ENCODE results near the gene RAB4B. TPM values are rescaled to one million over a fixed set of nuclear protein-coding genes. Genes with fewer than 3 reads are reported as not detected.
"Not testable (repeated sequence)": the region's sequence is repeated elsewhere in the genome, so short reads cannot be mapped to it uniquely, and the experiment has no call there.

RAB4B gene
- total RNA-seq, 1 donor = 13.8 TPM

DNA sequence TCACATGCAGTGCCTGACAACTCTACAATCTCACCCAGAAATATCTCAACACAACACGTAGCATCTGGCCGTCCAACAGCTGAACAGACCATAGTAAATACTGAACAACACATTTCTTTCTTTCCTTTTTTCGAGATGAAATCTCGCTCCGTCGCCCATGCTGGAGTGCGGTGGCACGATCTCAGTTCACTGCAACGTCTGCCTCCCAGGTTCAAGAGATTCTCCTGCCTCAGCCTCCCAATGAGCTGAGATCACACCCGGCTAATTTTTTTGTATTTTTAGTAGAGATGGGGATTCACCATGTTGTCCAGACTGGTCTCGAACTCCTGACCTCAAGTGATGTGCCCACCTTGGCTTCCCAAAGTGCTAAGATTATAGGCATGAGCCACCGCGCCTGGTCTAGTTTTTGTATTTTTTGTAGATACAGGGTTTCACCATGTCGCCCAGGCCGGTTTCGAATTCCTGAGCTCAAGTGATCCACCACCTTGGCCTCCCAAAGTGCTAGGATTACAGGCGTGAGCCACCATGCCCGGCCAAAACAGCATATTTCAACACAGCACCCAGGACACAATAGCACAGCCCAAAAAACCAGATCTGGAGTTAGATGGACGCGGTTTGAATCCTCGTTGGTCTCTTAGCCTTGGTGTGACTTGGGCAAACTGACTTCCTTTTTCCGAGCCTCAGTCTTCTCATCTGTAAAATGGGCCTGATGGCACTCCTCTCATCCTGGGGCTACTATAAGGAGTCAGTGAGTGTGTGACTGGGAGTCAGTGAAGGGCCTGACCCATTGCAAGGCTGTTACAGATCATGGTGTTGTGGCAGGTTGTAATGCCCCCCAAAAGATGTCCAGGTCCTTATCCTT lies 49.6 kb downstream of the RAB4B start:
- Histone ChIP-seq H2AFZ (ENCODE audit: low read length) (no peak overlapping the region), H3K4me3 (ENCODE audit: insufficient read depth, low read length) (no peak overlapping the region), H3K4me2 (ENCODE audit: insufficient read depth, low read length) (no peak overlapping the region), H3K27ac (ENCODE audit: low read depth, low read length) (no peak overlapping the region), H3K27me3 (ENCODE audit: insufficient read depth, low read length) (no peaks in the 10 kb centered on the region), H3K4me1 (ENCODE audit: insufficient read depth, low read length) (peaks cover 14% of the 10 kb centered on the region), H4K20me1 (ENCODE audit: insufficient read depth, low read length) (no peaks in the 10 kb centered on the region), H3K79me2 (ENCODE audit: insufficient read depth, low read length) (no peaks in the 10 kb centered on the region), H3K9me3 (ENCODE audit: low read depth, low read length) (no peaks in the 10 kb centered on the region), H3K36me3 (ENCODE audit: insufficient read depth, low read length) (peaks cover 7% of the 10 kb centered on the region)
- DNase-seq (ENCODE audit: insufficient read length, low spot score, missing footprints) = no peak
- TF ChIP-seq, protein P1, sequence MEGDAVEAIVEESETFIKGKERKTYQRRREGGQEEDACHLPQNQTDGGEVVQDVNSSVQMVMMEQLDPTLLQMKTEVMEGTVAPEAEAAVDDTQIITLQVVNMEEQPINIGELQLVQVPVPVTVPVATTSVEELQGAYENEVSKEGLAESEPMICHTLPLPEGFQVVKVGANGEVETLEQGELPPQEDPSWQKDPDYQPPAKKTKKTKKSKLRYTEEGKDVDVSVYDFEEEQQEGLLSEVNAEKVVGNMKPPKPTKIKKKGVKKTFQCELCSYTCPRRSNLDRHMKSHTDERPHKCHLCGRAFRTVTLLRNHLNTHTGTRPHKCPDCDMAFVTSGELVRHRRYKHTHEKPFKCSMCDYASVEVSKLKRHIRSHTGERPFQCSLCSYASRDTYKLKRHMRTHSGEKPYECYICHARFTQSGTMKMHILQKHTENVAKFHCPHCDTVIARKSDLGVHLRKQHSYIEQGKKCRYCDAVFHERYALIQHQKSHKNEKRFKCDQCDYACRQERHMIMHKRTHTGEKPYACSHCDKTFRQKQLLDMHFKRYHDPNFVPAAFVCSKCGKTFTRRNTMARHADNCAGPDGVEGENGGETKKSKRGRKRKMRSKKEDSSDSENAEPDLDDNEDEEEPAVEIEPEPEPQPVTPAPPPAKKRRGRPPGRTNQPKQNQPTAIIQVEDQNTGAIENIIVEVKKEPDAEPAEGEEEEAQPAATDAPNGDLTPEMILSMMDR (IDR thresholded peaks at IDR 0.05; ENCODE audit: extremely low read depth, low read depth, low read length) = no peak

DNA sequence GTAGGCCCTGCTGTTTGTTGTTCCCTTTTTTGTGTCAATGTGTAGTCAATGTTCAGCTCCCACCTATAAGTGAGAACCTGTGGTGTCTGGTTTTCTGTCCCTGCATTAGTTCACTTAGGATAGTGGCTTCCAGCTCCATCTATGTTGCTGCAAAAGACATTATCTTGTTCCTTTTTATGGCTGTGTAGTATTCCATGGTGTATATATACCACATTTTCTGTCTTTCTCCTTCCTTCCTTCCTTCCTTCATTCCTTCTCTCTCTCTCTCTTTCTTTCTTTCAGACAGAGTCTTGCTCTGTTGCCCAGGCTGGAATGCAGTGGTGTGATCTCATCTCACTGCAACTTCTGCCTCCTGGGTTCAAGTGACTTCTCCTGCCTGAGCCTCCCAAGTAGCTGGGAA lies 51.2 kb downstream of the RAB4B start:
- Histone ChIP-seq H3K4me3 (ENCODE audit: insufficient read depth, low read length) (no peak overlapping the region), H3K27me3 (ENCODE audit: insufficient read depth, low read length) (no peaks in the 10 kb centered on the region), H3K79me2 (ENCODE audit: insufficient read depth, low read length) (no peaks in the 10 kb centered on the region), H4K20me1 (ENCODE audit: insufficient read depth, low read length) (no peaks in the 10 kb centered on the region), H3K27ac (ENCODE audit: low read depth, low read length) (no peak overlapping the region), H2AFZ (ENCODE audit: low read length) (no peak overlapping the region), H3K36me3 (ENCODE audit: insufficient read depth, low read length) (peaks cover 7% of the 10 kb centered on the region), H3K4me1 (ENCODE audit: insufficient read depth, low read length) (peaks cover 14% of the 10 kb centered on the region), H3K9me3 (ENCODE audit: low read depth, low read length) (no peaks in the 10 kb centered on the region), H3K4me2 (ENCODE audit: insufficient read depth, low read length) (no peak overlapping the region)
- DNase-seq (ENCODE audit: insufficient read length, low spot score, missing footprints) = no peak
- TF ChIP-seq, protein P1 (IDR thresholded peaks at IDR 0.05; ENCODE audit: extremely low read depth, low read depth, low read length) = no peak

GRCh38 chr19:40830741-40831140 lies 52.7 kb downstream of the RAB4B start:
- H3K4me3 ChIP-seq (ENCODE audit: insufficient read depth, low read length); H4K20me1 ChIP-seq (ENCODE audit: insufficient read depth, low read length); H3K9me3 ChIP-seq (ENCODE audit: low read depth, low read length); H3K79me2 ChIP-seq (ENCODE audit: insufficient read depth, low read length); H2AFZ ChIP-seq (ENCODE audit: low read length); H3K27me3 ChIP-seq (ENCODE audit: insufficient read depth, low read length); H3K36me3 ChIP-seq (ENCODE audit: insufficient read depth, low read length); H3K27ac ChIP-seq (ENCODE audit: low read depth, low read length); H3K4me2 ChIP-seq (ENCODE audit: insufficient read depth, low read length); DNase-seq (ENCODE audit: insufficient read length, low spot score, missing footprints): not testable (repeated sequence)
- peaks cover 14% of the 10 kb centered on the region for H3K4me1 ChIP-seq (ENCODE audit: insufficient read depth, low read length)

DNA sequence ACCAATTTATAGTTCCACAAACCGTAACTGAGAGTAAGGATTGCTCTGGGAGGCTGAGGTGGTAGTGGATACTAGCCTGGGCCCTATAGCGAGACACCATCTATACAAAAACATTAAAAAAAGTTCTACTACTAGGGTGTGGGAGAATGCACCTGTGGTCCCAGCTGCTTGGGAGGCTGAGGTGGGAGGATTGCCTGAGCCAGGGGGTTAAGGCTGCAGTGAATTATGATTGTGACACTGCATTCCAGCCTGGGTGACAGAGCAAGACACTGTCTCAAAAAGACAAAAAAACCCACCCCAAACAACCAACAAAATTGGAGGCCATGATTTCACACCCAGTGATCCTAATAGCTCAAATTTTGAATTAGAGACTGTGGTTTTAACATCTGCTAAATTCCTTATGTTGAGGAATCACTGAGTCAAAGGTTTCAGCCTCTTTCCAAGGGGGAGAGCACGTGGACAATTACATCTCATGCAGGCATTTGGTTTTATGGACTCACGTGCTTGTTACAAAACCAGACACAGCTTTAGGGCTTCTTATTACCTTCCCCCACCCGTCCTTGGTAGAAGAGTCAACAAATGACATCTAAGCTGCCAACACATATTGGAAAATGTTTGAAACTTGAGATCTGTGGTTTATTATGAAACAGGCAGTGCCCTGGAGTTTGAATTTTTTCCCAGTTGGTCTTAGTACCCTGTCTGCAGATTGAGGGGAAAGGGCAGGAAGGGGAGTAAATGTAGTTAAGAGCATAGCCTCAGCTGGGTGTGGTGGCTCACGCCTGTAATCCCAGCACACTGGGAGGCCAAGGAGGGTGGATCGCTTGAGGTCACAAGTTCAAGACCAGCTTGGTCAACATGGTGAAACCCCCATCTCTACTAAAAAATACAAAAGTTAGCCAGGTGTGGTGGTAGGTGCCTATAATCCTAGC lies 53.7 kb downstream of the RAB4B start:
- peaks cover 14% of the 10 kb centered on the region for H3K4me1 ChIP-seq (ENCODE audit: insufficient read depth, low read length)
- H3K36me3 ChIP-seq (ENCODE audit: insufficient read depth, low read length) = peaks cover 5% of the 10 kb centered on the region
- no peaks in the 10 kb centered on the region for H4K20me1 ChIP-seq (ENCODE audit: insufficient read depth, low read length)
- H3K79me2 ChIP-seq (ENCODE audit: insufficient read depth, low read length) = no peaks in the 10 kb centered on the region
- H3K4me3 ChIP-seq (ENCODE audit: insufficient read depth, low read length) = no peak overlapping the region
- peak; percentile 92 for DNase-seq (ENCODE audit: insufficient read length, low spot score, missing footprints)
- TF ChIP-seq, protein P1 (IDR thresholded peaks at IDR 0.05; ENCODE audit: extremely low read depth, low read depth, low read length) = no peak
- no peak overlapping the region for H2AFZ ChIP-seq (ENCODE audit: low read length)
- H3K27ac ChIP-seq (ENCODE audit: low read depth, low read length) = peak overlapping the region; percentile 62
- H3K9me3 ChIP-seq (ENCODE audit: low read depth, low read length) = no peaks in the 10 kb centered on the region
- peak overlapping the region; percentile 33 for H3K4me2 ChIP-seq (ENCODE audit: insufficient read depth, low read length)
- no peaks in the 10 kb centered on the region for H3K27me3 ChIP-seq (ENCODE audit: insufficient read depth, low read length)

DNA sequence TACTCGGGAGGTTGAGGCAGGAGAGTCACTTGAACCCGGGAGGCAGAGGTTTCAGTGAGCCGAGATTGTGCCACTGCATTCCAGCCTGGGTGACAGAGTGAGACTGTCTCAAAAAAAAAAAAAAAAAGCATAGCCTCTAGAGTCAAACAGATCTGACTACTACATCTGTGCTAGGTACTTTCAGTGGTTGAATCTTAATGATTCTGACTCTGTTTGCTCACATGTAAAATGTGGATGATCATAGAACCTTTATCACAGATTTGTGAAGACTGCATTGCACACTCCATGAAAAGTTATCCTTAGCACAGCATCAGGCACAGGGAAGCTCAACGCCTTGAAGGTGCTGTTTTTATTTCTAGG lies 54.4 kb downstream of the RAB4B start:
- H2AFZ ChIP-seq (ENCODE audit: low read length); DNase-seq (ENCODE audit: insufficient read length, low spot score, missing footprints); H3K79me2 ChIP-seq (ENCODE audit: insufficient read depth, low read length); H3K4me3 ChIP-seq (ENCODE audit: insufficient read depth, low read length); H3K27me3 ChIP-seq (ENCODE audit: insufficient read depth, low read length); H3K9me3 ChIP-seq (ENCODE audit: low read depth, low read length); H4K20me1 ChIP-seq (ENCODE audit: insufficient read depth, low read length); H3K36me3 ChIP-seq (ENCODE audit: insufficient read depth, low read length): not testable (repeated sequence)
- peaks cover 14% of the 10 kb centered on the region for H3K4me1 ChIP-seq (ENCODE audit: insufficient read depth, low read length)
- peak overlapping the region; percentile 33 for H3K4me2 ChIP-seq (ENCODE audit: insufficient read depth, low read length)
- H3K27ac ChIP-seq (ENCODE audit: low read depth, low read length) = peak overlapping the region; percentile 62

- H3K4me1 ChIP-seq (ENCODE audit: insufficient read depth, low read length) = peaks cover 14% of the 10 kb centered on the region
- H3K27ac ChIP-seq (ENCODE audit: low read depth, low read length); H3K4me2 ChIP-seq (ENCODE audit: insufficient read depth, low read length); DNase-seq (ENCODE audit: insufficient read length, low spot score, missing footprints); H3K36me3 ChIP-seq (ENCODE audit: insufficient read depth, low read length); H3K79me2 ChIP-seq (ENCODE audit: insufficient read depth, low read length); H3K9me3 ChIP-seq (ENCODE audit: low read depth, low read length); H2AFZ ChIP-seq (ENCODE audit: low read length); H3K27me3 ChIP-seq (ENCODE audit: insufficient read depth, low read length); H3K4me3 ChIP-seq (ENCODE audit: insufficient read depth, low read length); H4K20me1 ChIP-seq (ENCODE audit: insufficient read depth, low read length): not testable (repeated sequence)
These were observed 55.9 kb downstream of the RAB4B start for GRCh38 chr19:40833728-40834533.

Data from osteoblast (primary cell).